Fibroblast of peridontal ligament (primary cell): Measurements from ENCODE around the gene CAPN7.

Experiments
- DNase-seq: peaks from one replicate; pipeline ENCODE4 v3.0.0-alpha.2; 2010; ENCODE audit errors: extremely low read depth

Gene CAPN7

GRCh38 chr3:15246186-15246585 lies 40.1 kb downstream of the CAPN7 start:
- DNase-seq, result no peak

- no peak for DNase-seq
Observed at GRCh38 chr3:15253023-15253697, 47.1 kb downstream of the CAPN7 start.

- no peak for DNase-seq
Observed at GRCh38 chr3:15255215-15255614, 49.2 kb downstream of the CAPN7 start.

GRCh38 chr3:15256861-15257341 lies 50.9 kb downstream of the CAPN7 start:
- no peak for DNase-seq

- DNase-seq, result no peak
Observed at GRCh38 chr3:15258720-15259119, 52.7 kb downstream of the CAPN7 start.

GRCh38 chr3:15260531-15260930 lies 54.5 kb downstream of the CAPN7 start:
- DNase-seq, result no peak

- DNase-seq, result no peak
Observed at GRCh38 chr3:15261274-15261673, 55.2 kb downstream of the CAPN7 start.

- DNase-seq, result no peak
Observed at GRCh38 chr3:15262021-15262420, 56.0 kb downstream of the CAPN7 start.

GRCh38 chr3:15263120-15263519 lies 57.1 kb downstream of the CAPN7 start:
- DNase-seq, result no peak

- no peak for DNase-seq
Observed at GRCh38 chr3:15263926-15264325, 57.9 kb downstream of the CAPN7 start.

- DNase-seq, result peak; percentile 53
Observed at GRCh38 chr3:15264486-15264885, 58.4 kb downstream of the CAPN7 start.

GRCh38 chr3:15265655-15266509 lies 59.8 kb downstream of the CAPN7 start:
- no peak for DNase-seq

- DNase-seq, result no peak
Observed at GRCh38 chr3:15266510-15267376, 60.7 kb downstream of the CAPN7 start.

- DNase-seq, result no peak
Observed at GRCh38 chr3:15267502-15267901, 61.5 kb downstream of the CAPN7 start.

- DNase-seq, result peak; percentile 88
Observed at GRCh38 chr3:15268033-15268631, 62.1 kb downstream of the CAPN7 start.

- DNase-seq, result peak; percentile 82
Observed at GRCh38 chr3:15269091-15269989, 63.3 kb downstream of the CAPN7 start.

- no peak for DNase-seq
Observed at GRCh38 chr3:15271030-15271429, 65.0 kb downstream of the CAPN7 start.

- DNase-seq, result no peak
Observed at GRCh38 chr3:15271785-15272381, 65.8 kb downstream of the CAPN7 start.

GRCh38 chr3:15272426-15273196 lies 66.6 kb downstream of the CAPN7 start:
- DNase-seq, result no peak
